ENCODE results near the gene FIGN.

DNA sequence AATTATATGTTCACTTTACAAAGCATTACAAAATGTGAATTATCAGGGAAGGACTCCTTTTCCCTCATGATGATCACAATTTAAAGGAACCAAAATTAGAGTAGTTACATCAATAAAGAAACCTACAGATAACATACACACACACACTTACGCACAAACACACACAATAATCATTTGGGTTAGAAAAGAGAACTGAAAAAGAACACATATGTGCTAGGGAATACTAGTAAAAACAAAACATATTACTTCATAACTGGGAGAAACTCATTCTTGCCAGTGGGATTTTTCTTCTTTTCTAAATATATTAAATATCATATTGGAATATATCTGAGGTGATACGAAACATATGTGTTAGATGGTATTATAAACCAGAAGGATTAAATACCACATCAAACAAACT lies 42.3 kb downstream of the FIGN start:
- TF ChIP-seq, protein P1, sequence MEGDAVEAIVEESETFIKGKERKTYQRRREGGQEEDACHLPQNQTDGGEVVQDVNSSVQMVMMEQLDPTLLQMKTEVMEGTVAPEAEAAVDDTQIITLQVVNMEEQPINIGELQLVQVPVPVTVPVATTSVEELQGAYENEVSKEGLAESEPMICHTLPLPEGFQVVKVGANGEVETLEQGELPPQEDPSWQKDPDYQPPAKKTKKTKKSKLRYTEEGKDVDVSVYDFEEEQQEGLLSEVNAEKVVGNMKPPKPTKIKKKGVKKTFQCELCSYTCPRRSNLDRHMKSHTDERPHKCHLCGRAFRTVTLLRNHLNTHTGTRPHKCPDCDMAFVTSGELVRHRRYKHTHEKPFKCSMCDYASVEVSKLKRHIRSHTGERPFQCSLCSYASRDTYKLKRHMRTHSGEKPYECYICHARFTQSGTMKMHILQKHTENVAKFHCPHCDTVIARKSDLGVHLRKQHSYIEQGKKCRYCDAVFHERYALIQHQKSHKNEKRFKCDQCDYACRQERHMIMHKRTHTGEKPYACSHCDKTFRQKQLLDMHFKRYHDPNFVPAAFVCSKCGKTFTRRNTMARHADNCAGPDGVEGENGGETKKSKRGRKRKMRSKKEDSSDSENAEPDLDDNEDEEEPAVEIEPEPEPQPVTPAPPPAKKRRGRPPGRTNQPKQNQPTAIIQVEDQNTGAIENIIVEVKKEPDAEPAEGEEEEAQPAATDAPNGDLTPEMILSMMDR (IDR thresholded peaks at IDR 0.05): no peak
- no peak for TF ChIP-seq POLR2A (IDR thresholded peaks at IDR 0.05)

All from heart left ventricle (tissue), 13 donors.